ENCODE measurements around the gene SCCPDH.

DNA sequence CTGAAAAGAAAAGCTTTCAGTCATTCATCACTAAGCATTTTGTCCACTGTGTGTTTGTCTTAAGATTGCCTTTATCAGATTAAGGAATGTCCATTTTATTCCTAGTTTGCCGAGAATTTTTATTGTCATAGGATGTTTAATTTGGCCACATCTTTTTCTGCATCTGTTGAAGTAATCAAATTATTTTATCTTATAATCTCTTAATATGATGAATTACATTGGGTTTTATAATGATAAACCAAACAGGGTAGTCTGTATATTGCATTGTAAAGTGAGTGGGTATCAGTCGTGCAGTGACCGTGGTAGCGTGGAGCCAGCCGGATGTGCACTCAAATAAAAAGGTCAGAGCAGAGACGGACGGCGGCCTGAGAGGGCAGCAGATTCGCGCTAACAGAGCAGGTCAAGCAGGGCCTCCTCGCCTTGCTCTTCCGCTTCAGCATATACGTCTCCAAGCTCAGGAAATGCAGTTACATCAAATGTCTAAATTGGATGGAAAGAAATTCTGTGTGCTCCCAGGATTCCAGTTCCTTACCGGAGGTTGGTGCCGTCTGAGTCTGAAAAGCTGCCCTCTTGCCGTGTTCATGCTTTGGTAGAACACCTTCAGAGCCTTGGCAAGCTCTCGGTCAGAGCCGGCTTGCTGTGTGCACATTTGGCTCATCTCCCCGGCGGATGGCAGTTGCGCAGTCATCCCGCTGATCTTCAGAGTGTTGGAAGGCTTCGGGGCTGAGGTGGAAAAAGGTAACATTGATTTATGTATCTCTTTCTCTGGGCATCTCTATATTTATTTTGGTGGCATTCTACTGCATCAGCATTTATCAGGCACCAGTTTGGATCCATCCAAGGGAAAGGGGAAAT is 51.5 kb downstream of the SCCPDH start:
- TF ChIP-seq, protein P1, sequence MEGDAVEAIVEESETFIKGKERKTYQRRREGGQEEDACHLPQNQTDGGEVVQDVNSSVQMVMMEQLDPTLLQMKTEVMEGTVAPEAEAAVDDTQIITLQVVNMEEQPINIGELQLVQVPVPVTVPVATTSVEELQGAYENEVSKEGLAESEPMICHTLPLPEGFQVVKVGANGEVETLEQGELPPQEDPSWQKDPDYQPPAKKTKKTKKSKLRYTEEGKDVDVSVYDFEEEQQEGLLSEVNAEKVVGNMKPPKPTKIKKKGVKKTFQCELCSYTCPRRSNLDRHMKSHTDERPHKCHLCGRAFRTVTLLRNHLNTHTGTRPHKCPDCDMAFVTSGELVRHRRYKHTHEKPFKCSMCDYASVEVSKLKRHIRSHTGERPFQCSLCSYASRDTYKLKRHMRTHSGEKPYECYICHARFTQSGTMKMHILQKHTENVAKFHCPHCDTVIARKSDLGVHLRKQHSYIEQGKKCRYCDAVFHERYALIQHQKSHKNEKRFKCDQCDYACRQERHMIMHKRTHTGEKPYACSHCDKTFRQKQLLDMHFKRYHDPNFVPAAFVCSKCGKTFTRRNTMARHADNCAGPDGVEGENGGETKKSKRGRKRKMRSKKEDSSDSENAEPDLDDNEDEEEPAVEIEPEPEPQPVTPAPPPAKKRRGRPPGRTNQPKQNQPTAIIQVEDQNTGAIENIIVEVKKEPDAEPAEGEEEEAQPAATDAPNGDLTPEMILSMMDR (IDR thresholded peaks at IDR 0.05) = no peak
- no peak for TF ChIP-seq EZH2 (IDR thresholded peaks at IDR 0.05; ENCODE audit: borderline replicate concordance, insufficient read depth, low read depth, low read length, poor library complexity, severe bottlenecking)
